ENCODE measurements around the gene ARHGEF4. TPM values are rescaled to one million over a fixed set of nuclear protein-coding genes. Genes with fewer than 3 reads are reported as not detected.
"Not testable (repeated sequence)": the region's sequence is repeated elsewhere in the genome, so short reads cannot be mapped to it uniquely, and the experiment has no call there.

Gene ARHGEF4
- total and polyA plus RNA-seq, 2 donors, result 7.0 to 18.2 TPM

DNA sequence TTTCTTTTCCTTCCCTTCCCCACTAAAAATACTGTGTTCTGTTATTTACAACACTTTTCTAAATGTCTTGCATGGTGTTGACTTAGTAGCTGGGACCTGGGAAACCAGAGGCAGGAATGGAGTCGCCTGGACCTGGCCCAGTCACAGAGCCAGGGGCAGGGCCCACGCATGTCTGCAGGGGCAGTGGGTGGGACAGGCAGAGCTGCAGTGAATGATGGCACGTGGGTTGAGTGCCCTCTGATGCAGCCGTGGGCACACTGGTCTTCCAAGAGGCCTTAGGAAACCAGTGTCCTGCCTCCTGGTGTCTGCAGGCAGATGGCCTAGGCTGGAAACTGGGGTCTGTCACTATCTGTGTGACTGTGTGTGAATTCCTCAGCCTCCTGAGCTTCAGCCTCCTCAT lies 46.8 kb downstream of the ARHGEF4 start:
- H3K36me3 ChIP-seq (ENCODE audit: insufficient read depth), result no peaks in the 10 kb centered on the region
- H3K27ac ChIP-seq (ENCODE audit: low read depth), result no peak overlapping the region
- no peaks in the 10 kb centered on the region for H3K4me1 ChIP-seq (ENCODE audit: insufficient read depth)
- no peak for DNase-seq (ENCODE audit: extremely low spot score)
- WGBS, result 66% methylated on average over 4 of the region's 4 CpGs
- H3K4me3 ChIP-seq (ENCODE audit: low read depth, low read length), result no peak overlapping the region

DNA sequence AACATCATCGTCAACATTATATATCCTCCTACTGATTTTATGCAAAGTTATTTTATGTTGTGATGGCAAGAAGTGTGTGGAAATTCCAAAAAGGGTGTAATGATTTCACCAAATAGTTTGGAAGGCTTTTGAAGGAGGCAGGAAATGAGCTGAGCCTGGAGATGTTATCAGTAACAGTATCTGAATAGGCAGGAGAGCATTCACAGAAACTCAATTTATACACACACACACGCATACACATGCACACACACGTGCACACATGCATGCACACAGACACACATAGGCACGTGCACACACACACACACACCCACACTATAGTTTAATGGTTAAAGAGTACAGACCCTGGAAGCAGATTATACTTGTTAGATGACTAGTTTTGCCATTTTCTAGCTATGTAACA lies 47.3 kb downstream of the ARHGEF4 start:
- WGBS, result 66% methylated on average over 4 of the region's 4 CpGs
- H3K4me1 ChIP-seq (ENCODE audit: insufficient read depth), result no peaks in the 10 kb centered on the region
- DNase-seq (ENCODE audit: extremely low spot score), result no peak
- no peaks in the 10 kb centered on the region for H3K36me3 ChIP-seq (ENCODE audit: insufficient read depth)
- no peak overlapping the region for H3K4me3 ChIP-seq (ENCODE audit: low read depth, low read length)
- no peak overlapping the region for H3K27ac ChIP-seq (ENCODE audit: low read depth)

DNA sequence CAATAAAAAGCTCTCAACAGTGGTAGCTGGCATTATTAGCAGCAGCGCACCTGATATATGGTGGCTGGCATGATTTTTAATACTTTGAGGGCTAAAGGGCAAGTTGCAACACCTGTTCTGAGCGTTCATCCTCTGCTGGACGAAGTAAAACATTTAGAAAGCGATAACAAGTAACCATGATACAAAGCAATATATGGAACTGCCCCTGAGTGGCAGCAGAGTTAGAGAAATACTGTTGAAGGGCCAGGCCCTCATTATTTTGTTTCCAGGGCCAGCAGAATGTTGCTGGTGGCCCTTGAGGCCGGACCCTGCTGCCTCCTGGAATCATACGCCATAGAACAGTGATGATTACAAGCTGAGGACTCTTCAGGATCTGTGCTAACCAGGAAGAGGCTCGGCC lies 47.8 kb downstream of the ARHGEF4 start:
- H3K27ac ChIP-seq (ENCODE audit: low read depth), result no peak overlapping the region

DNA sequence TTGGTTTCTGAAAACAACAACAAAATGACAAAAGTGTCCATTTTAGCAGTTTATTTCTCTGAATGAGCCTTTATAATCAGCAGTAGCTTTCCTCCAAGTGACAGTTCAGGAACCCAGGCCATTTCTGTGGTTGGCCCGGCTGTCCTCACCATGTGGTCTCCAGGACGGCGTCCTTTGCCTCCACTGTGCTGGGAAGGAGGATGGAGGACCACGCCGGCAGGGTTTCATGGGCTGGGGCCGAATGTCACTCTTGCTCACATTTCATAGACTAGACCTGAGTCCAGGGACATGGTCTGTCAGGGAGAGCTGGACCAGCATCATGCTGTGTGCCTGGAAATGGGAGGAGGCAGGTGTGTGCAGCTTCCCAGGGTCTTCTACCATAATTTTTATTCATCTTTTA lies 50.9 kb downstream of the ARHGEF4 start:
- Histone ChIP-seq H3K27ac (ENCODE audit: low read depth) (no peak overlapping the region), H3K4me3 (ENCODE audit: low read depth, low read length) (no peak overlapping the region), H3K36me3 (ENCODE audit: insufficient read depth) (no peaks in the 10 kb centered on the region), H3K4me1 (ENCODE audit: insufficient read depth) (no peaks in the 10 kb centered on the region)
- 84% methylated on average over 6 of the region's 6 CpGs for WGBS
- DNase-seq (ENCODE audit: extremely low spot score), result no peak

More for the DNA sequence above, 47.8 kb downstream of the ARHGEF4 start:
- Histone ChIP-seq H3K4me1 (ENCODE audit: insufficient read depth) (no peaks in the 10 kb centered on the region), H3K4me3 (ENCODE audit: low read depth, low read length) (no peak overlapping the region), H3K36me3 (ENCODE audit: insufficient read depth) (no peaks in the 10 kb centered on the region)
- no peak for DNase-seq (ENCODE audit: extremely low spot score)
- WGBS, result 78% methylated on average over 7 of the region's 7 CpGs

DNA sequence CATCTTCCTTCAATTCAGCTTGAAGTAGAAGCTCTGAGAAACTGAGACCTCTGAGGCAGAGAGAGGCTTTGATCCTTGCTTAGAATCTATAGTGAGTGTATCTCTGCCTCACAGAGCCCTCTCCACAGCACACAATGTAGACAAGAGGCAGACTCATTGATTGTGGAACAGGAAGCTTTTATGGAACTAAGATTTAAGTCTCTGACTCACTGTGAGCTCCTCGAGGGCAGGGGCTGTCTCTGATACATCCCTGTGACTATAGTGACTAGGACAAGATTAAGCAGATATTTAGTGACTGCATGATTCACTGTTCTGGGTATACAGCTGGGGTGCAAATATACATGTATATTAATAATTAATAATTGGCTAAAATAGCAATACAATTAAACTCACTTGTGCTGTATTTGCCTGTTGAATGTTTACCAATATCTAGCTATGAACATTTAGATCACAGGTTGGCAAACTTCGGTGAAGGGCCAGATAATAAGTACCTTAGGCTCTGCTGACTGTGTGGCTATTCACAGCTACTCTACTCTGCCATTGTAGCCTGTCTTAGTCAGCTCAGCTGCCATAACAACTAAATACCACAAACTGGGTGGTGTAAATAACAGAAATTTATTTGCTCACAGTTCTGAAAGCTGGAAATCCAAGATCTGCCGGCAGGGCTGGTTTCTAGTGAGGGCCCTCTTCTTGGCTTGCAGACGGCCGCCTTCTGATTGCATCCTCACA lies 54.4 kb downstream of the ARHGEF4 start:
- Histone ChIP-seq H3K4me3 (ENCODE audit: low read depth, low read length) (no peak overlapping the region), H3K27ac (ENCODE audit: low read depth) (no peak overlapping the region), H3K4me1 (ENCODE audit: insufficient read depth) (no peaks in the 10 kb centered on the region), H3K36me3 (ENCODE audit: insufficient read depth) (no peaks in the 10 kb centered on the region)
- 77% methylated on average over 5 of the region's 5 CpGs for WGBS
- no peak for DNase-seq (ENCODE audit: extremely low spot score)

DNA sequence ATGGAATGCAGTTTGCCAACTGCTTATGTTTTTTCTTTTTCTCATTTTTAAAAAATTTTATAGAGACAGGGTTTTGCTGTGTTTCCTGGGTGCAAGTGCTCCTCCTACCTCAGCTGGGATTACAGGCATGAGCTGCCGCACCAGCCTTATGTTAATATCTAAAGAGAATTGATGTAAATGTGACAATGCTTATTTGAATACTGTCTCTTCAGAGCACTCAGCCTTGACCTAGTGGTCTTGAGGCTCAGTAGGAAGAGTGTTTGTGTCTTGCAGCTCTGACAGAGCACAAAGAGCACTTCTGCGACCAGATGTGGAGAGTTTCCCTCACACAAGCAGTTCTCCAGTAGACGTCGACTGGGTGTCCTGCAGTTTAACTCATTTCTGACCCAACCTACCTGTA lies 55.3 kb downstream of the ARHGEF4 start:
- no peak for DNase-seq (ENCODE audit: extremely low spot score)
- H3K4me3 ChIP-seq (ENCODE audit: low read depth, low read length), result no peak overlapping the region
- H3K36me3 ChIP-seq (ENCODE audit: insufficient read depth), result no peaks in the 10 kb centered on the region
- no peaks in the 10 kb centered on the region for H3K4me1 ChIP-seq (ENCODE audit: insufficient read depth)
- 62% methylated on average over 4 of the region's 4 CpGs for WGBS
- H3K27ac ChIP-seq (ENCODE audit: low read depth), result no peak overlapping the region

DNA sequence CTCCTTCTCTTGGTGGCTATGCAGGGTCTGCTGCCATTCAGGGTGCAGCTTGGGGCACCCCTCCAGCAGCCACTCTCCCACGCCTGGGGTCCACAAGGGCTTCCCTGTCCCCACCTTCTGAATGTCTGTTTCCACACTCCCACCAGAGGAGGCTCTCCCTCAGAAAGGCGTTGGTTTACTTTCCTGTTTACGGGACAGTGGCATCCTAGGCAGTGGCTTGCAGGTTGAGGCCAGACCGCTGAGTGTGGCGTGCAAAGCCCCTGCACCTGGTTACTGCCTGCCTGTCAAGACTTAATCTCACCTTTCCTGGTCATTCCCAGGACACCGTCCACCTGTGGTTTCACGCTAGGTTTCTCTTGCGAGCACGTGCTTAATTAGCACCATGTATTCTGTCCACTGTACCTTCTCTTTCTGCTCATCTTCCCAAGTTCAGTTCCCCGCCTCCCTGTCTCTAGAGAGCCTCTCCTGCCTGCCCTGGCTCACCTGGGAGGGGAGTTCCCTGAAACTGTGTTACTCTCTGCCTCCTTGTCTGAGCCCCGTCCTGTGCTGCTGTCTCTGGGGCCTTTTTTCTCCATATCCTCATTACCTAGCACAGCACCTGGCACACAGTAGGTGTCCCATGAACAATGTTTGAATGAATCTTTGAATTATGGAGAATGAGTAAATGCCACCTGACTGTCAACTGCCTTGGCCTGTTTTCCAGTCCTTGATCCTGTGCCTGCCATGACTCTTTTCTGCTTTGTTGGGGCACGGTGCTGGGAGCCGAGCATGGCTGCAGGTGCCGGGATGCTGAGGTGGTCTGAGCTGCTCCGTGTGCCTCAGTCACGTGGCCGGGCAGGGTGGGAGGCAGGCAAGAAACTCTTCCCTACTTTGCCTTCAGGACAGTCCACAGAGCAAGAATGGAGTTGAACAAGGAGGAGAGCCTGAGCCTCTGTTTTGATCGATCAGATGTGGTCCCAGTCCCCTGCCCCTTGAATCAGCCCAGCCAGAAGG lies 56.4 kb downstream of the ARHGEF4 start:
- Histone ChIP-seq H3K4me3 (ENCODE audit: low read depth, low read length) (no peak overlapping the region), H3K27ac (ENCODE audit: low read depth) (no peak overlapping the region), H3K4me1 (ENCODE audit: insufficient read depth) (no peaks in the 10 kb centered on the region), H3K36me3 (ENCODE audit: insufficient read depth) (no peaks in the 10 kb centered on the region)
- DNase-seq (ENCODE audit: extremely low spot score), result no peak
- WGBS, result 79% methylated on average over 18 of the region's 18 CpGs

DNA sequence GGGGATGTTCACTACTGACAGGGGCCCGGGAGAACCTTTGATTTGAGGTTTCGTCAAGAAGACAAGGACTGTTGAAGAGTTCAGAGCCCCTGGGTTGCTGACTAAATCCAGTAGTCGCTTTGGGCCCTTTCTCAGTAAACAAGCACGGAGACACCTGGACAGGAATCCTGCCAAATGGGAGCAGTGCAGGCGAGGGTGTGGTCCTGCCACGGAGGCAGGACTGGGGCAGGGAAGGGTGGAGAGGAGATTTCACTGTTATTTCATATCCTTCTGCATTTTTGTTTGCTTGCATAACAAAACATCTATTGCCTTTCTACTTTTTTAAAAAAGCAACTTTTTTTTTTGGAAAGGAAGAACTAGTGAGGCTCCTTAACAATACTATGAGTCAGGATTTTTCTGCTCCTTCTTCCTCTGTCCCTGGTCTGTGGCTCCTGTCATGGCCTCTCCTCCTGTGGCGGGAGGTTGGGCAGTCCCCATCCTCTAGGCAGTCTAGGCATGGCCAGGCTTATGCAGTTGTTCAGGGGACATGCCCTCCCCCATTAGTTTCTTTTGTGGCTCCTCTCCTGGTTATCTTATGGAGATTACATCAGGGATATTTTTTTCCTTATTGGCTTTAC lies 57.7 kb downstream of the ARHGEF4 start:
- Histone ChIP-seq H3K36me3 (ENCODE audit: insufficient read depth) (no peaks in the 10 kb centered on the region), H3K4me1 (ENCODE audit: insufficient read depth) (no peaks in the 10 kb centered on the region), H3K27ac (ENCODE audit: low read depth) (no peak overlapping the region), H3K4me3 (ENCODE audit: low read depth, low read length) (no peak overlapping the region)
- no peak for DNase-seq (ENCODE audit: extremely low spot score)
- 75% methylated on average over 7 of the region's 7 CpGs for WGBS

DNA sequence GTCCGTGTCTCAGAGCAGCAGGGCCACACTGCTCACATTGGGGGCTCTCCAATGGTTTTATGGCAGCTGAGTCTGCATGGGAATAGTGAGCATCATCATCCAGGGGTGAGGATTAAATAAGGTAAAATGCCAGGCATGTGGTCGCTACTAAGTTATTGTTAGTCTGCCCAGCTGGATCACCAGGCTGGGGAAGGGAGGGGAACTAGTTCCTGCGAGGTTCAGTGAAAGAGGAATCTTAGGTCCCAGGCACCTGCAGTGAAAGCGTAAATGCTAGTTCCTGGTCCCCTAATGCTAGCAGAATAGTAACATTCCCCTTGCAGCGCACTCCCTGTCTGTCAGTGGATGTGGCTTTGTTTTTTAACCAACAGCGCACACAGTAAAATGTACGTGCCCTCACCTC lies 60.1 kb downstream of the ARHGEF4 start:
- Histone ChIP-seq H3K4me1 (ENCODE audit: insufficient read depth) (no peaks in the 10 kb centered on the region), H3K27ac (ENCODE audit: low read depth) (no peak overlapping the region), H3K36me3 (ENCODE audit: insufficient read depth) (no peaks in the 10 kb centered on the region), H3K4me3 (ENCODE audit: low read depth, low read length) (no peak overlapping the region)
- no peak for DNase-seq (ENCODE audit: extremely low spot score)
- 80% methylated on average over 7 of the region's 7 CpGs for WGBS

DNA sequence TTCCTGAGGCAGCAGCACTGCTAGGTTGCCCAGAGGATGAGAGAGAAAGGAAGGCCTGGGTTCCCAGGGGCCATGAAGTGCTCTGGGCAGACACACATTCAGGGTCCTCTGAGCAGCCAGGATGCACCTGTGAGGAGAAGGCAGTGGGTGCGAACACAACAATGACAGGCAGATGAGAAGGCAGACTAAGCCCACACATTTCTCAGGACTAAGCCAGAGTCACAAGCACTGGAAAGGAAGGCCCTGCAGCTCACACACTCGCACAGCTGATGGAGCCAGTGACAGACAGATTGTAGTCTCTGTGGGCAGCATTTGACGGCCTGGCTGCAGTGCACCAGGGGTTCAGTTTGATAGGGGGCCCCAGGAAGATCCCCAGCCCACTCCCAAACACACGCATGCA lies 61.8 kb downstream of the ARHGEF4 start:
- Histone ChIP-seq H3K4me3 (ENCODE audit: low read depth, low read length) (no peak overlapping the region), H3K36me3 (ENCODE audit: insufficient read depth) (no peaks in the 10 kb centered on the region), H3K27ac (ENCODE audit: low read depth) (no peak overlapping the region), H3K4me1 (ENCODE audit: insufficient read depth) (no peaks in the 10 kb centered on the region)
- DNase-seq (ENCODE audit: extremely low spot score), result no peak
- 68% methylated on average over 4 of the region's 4 CpGs for WGBS

DNA sequence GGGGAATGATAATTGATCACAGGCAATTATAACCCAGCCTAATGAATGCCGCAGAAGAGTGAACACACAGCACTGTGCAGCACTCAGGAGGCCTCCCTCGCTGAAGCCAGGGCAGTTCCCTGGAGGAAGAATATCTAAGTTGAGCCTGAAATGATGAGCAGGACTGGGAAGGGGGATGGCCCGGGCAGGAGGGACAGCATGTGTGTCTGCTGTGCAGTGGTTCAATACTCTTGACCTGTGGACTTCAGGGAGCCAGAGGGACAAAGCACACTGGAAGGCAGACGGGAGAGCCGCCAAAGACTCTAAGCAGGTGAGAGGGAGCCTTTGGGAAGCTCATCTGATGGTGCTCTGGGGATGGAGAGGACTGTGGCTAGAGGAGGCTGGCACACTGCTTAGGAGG lies 62.6 kb downstream of the ARHGEF4 start:
- no peak for DNase-seq (ENCODE audit: extremely low spot score)
- 70% methylated on average over 5 of the region's 5 CpGs for WGBS
- Histone ChIP-seq H3K36me3 (ENCODE audit: insufficient read depth) (no peaks in the 10 kb centered on the region), H3K27ac (ENCODE audit: low read depth) (no peak overlapping the region), H3K4me1 (ENCODE audit: insufficient read depth) (no peaks in the 10 kb centered on the region), H3K4me3 (ENCODE audit: low read depth, low read length) (no peak overlapping the region)

DNA sequence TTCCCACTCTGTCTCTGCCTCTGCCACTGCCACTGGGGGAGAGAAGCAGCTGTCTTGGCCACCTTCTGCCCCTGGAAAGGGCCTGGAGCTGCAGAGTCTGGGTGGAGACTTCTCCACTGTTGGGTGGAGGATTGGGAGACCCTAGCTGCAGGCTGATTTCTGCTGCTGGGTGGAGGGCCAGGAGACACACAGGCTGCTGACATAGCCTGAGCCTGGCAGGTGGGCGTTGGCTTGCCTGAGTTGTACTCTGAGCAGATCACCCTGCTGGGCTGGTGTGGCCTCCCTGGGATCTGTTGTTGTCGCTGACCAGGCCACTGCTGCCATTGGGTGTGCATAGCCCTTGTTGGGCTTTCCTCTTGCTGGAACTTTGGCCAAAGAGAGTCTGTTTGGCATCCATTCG lies 64.3 kb downstream of the ARHGEF4 start:
- Histone ChIP-seq H3K36me3 (ENCODE audit: insufficient read depth) (no peaks in the 10 kb centered on the region), H3K4me3 (ENCODE audit: low read depth, low read length) (no peak overlapping the region), H3K27ac (ENCODE audit: low read depth) (no peak overlapping the region), H3K4me1 (ENCODE audit: insufficient read depth) (no peaks in the 10 kb centered on the region)
- no peak for DNase-seq (ENCODE audit: extremely low spot score)
- WGBS, result 78% methylated on average over 3 of the region's 3 CpGs

DNA sequence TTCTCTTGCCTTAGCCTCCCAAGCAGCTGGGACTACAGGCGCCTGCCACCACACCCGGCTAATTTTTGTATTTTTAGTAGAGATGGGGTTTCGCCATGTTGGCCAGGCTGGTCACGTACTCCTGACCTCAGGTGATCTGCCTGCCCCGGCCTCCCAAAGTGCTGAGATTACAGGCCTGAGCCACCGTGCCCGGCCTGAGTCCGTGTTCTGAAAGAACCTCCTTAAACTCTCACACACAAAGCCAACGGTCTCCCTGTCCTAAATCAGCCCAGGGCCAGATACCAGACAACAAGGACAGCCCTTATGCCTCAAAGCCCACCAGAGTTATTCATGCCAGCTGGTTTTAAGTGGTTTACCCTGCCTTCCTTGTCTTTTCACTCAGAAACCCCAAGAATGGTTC lies 64.9 kb downstream of the ARHGEF4 start:
- H3K4me3 ChIP-seq (ENCODE audit: low read depth, low read length), result not testable (repeated sequence)
- 91% methylated on average over 9 of the region's 9 CpGs for WGBS

DNA sequence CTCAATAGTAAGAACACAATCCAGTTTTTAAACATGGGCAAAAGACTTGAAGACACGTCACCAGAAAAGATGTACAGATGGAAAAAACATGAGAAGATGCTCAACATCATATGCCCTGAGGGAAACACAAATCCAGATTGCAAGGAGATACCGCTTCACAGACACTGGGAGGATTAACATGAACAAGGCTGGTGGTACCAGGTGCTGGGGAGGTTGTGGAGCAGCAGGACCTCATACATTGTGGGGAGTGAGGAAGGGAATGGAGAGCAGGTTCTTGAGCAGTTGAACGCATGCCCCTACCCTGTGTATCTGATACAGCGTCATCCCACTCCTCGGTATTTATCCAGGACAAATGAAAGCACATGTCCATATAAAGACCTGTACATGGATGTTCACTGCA lies 72.1 kb downstream of the ARHGEF4 start:
- no peak for DNase-seq (ENCODE audit: extremely low spot score)
- H3K27ac ChIP-seq (ENCODE audit: low read depth), result no peak overlapping the region
- H3K4me3 ChIP-seq (ENCODE audit: low read depth, low read length), result no peak overlapping the region
- H3K36me3 ChIP-seq (ENCODE audit: insufficient read depth), result no peaks in the 10 kb centered on the region
- H3K4me1 ChIP-seq (ENCODE audit: insufficient read depth), result no peaks in the 10 kb centered on the region
- WGBS, result 91% methylated on average over 5 of the region's 5 CpGs

More for the DNA sequence above, 64.9 kb downstream of the ARHGEF4 start:
- not testable (repeated sequence) for H3K4me1 ChIP-seq (ENCODE audit: insufficient read depth); H3K27ac ChIP-seq (ENCODE audit: low read depth); DNase-seq (ENCODE audit: extremely low spot score); H3K36me3 ChIP-seq (ENCODE audit: insufficient read depth)
